AG10803 (cell line): ENCODE results near the gene STN1.

ENCODE experiments used
- DNase-seq: peaks from one replicate; pipeline ENCODE4 v3.0.0; 2010; ENCODE audit warnings: low read depth
- H3K4me3 ChIP-seq: 2 replicates; pipeline ENCODE4 v1.5.1; 2011; ENCODE audit warnings: mild to moderate bottlenecking, low read length, control low read depth
- CTCF ChIP-seq: conservative IDR thresholded peaks from 2 replicates; pipeline ENCODE4 v1.5.1; 2011; ENCODE audit warnings: mild to moderate bottlenecking, low read length, control low read depth, inconsistent platforms

The STN1 gene

DNA sequence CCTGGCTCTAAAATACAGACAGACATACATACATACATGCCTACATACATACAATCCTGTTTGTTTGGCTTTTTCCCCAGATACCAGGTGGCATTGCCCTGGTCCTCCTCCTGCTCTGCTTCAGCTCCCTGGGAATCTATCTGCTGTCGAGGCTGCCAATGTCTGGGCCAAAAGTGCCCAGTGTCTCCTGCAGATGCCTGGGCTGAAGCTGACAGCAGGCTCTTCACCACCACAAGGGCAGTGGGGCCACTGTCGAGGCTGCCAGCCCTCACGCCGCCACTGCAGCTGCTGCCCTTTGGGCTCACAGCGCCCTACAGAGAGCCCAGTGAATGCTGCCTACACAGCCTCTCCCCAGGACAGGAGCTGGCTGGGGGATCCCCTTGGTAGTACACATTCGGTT lies 18.0 kb upstream of the STN1 start:
- no peak overlapping the region for H3K4me3 ChIP-seq
- DNase-seq = no peak
- TF ChIP-seq CTCF = no peak

DNA sequence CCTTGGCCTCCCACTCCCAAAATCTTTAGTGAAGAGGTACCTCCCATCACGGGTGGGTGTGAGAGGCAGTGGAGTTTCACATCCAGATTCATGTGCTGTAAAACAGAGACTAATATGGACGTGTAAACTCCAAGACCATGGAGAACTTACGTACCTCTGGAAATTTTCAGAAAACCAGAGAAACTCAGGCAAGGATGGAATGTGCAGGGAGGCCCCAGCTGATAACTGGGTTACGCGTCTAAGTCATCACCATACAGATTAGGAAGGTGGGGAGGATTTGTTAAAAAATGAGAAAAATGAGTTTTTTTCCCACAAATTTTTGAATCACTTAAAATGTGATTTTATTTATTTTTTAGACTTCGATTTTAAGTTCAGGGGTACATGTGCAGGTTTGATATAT lies 16.3 kb upstream of the STN1 start:
- no peak overlapping the region for H3K4me3 ChIP-seq
- DNase-seq = no peak
- TF ChIP-seq CTCF = no peak

DNA sequence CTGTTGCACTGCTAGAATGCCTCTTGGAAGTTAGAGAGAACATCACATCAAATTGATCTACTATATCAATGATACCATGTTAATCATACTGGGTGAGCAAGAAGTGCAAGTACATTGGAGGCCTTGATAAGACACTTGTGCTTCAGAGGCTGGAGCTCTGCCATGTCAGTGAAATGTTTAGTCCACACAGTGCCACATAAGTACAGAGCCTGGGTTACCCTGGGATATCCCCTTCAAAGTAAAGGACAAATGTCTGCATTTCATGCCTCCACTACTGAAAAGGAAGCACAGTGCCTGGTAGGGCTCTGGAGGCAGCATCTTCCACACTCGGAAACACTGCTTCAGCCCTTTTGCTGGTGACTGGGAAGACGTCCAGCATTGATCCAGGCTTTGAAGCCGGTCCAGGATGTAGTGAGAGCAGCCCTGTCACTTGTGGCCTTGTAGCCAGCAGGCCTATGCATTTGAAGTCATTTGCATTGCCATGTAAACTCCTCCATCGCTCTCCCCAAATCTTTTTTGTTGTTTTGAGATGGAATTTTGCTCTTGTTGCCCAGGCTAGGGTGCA lies 15.7 kb upstream of the STN1 start:
- TF ChIP-seq CTCF = no peak

DNA sequence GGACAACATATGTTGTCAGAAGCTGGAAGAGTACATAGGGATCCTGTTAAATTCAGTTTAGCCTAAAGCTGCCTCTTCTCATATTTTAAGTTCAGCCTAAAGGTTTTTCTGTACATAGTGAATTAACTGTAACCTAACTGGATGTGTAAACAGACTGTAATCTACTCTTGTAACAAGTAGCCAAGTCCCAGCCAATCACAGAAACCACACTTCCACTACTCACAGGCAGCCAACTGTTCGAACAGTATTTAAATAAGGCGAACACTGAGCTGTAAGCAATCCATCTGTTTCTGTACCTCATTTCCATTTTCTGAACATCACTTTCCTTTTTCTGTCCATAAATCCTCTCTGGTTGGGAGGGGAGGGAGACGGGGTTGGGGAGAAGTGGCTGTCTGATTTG lies 15.0 kb upstream of the STN1 start:
- DNase-seq = no peak
- TF ChIP-seq CTCF = no peak
- no peak overlapping the region for H3K4me3 ChIP-seq

More for the DNA sequence above, 15.7 kb upstream of the STN1 start:
- H3K4me3 ChIP-seq = no peak overlapping the region
- no peak for DNase-seq

GRCh38 chr10:103932271-103932670 lies 14.3 kb upstream of the STN1 start:
- no peak overlapping the region for H3K4me3 ChIP-seq
- no peak for TF ChIP-seq CTCF
- DNase-seq = no peak

DNA sequence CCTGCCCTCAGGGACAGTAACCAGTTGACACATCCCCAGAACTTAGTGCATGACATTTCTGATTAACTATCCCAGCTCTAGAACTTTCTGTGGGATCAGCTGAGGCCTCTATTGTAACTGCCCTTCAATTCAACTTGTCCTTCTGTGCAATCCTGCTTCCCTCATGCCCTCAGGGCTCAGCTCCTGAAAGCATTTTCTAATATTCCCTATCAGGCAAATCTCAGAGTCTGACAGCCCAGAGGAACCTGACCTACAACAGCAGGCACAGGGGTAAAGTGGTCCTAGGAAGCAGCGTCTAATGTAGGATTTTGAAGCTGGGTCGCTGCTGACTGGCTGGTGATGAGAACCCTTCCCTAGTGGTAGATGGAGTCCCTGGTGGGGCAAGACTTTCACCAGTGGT lies 13.6 kb upstream of the STN1 start:
- no peak for DNase-seq
- TF ChIP-seq CTCF = no peak

GRCh38 chr10:103930881-103931280 lies 12.9 kb upstream of the STN1 start:
- DNase-seq = no peak
- no peak overlapping the region for H3K4me3 ChIP-seq
- TF ChIP-seq CTCF = no peak

More for the DNA sequence above, 13.6 kb upstream of the STN1 start:
- H3K4me3 ChIP-seq = no peak overlapping the region
